ENCODE measurements around the gene HEY2.
A peak's percentile ranks its signal among the peaks of the same experiment; 100 is the strongest.
"Not testable (repeated sequence)": the region's sequence is repeated elsewhere in the genome, so short reads cannot be mapped to it uniquely, and the experiment has no call there.

HEY2 gene

GRCh38 chr6:125797120-125797885 lies 47.9 kb downstream of the HEY2 start:
- no peak for DNase-seq

- no peak for DNase-seq
These were observed 48.5 kb downstream of the HEY2 start for GRCh38 chr6:125797886-125798444.

DNA sequence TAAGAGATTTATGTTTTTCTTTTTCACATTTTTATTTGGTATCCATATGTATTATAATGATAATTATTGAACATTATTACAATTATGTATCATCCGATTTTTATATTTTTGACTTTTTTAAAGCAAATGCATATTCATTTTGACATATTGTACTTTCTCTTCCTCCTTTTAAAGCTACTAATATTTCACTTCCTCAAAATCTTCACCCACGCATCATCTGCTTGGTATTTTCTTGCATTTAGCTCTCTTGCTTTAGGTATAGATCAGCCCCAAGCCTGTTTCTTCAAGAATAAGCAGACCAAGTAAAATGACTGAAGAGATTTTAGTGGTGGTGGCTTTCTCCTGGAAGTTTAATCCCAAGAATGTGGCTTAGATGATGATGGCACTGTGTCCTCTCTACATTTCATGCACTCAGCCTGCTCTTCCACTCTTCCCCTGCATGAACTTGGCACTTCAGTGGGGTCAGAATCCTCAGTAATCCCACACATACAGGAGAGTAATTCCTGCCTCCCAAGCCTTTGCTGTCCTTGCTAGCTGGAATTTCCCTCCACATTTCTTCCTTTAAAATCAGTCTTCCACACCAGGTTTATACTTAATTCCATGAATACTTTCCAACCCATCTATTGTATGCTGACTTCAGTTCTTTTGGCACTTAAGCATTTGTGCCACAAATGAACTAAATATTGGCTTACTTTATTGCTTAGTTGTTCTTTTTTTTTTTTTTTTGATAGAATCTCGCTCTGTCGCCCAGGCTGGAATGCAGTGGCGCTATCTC lies 49.5 kb downstream of the HEY2 start:
- peak in 1 of 2 donors; percentile 44 for DNase-seq

GRCh38 chr6:125802383-125802782 lies 53.0 kb downstream of the HEY2 start:
- no peak for DNase-seq

DNA sequence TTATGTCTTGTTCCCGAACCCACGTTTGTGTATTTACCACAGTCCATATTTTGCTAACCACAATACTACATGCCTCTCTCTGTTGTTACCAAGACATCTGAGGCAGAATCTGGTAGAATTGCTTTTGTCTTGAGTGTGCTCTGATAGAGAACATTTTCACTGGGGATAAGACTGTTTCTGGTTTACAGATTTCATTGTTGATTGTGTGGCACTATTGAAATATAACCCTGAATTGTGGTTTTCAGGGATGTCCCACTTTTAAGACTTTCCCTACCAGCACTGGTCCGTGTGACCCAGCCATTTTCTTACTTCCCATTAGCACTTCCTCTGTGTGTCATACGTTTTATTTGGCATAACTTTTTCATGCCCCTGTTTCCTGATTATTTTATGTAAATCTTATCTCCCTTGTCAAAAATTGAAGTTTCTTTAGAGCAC lies 53.5 kb downstream of the HEY2 start:
- no peak for DNase-seq

DNA sequence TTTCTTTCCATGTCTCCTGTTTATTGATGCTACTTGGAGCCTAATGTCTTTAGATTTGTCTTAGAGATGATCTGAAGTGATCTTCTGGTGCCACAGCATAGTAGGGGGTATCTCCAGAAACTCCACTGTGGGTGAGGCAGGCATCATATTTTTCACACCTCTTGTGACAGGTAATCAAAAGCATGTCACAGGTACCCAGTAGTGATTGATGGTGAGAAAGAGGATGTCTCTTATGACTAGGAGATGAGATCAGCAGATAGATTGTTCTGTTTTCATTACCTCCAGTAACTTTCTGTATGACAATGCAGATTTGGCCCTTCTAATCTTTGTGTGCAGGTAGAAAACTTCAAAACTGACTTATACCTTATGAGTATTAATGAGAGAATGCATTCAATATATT lies 54.8 kb downstream of the HEY2 start:
- DNase-seq, result no peak

DNA sequence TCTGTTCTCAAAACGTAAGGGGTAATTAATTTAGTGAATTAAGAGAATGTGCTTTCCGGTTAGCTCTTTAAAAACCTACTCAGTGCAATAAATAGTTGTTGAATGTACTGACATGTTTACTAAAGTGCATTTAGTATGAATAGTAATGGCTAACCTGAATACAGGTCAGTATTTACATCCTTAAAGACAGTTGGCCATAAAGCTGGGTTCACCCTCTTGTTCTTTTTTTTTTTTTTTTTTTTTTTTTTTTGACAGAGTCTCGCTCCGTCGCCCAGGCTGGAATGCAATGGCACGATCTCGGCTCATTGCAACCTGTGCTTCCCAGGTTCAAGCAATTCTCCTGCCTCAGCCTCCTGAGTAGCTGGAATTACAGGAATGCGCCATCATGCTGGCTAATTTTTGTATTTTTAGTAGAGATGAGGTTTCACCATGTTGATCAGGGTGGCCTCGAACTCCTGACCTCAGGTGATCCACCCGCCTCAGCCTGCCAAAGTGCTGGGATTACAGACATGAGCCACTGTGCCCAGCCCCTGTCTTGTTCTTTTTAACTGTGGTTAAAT lies 55.5 kb downstream of the HEY2 start:
- not testable (repeated sequence) for DNase-seq

GRCh38 chr6:125806813-125807212 lies 57.4 kb downstream of the HEY2 start:
- no peak for DNase-seq

DNA sequence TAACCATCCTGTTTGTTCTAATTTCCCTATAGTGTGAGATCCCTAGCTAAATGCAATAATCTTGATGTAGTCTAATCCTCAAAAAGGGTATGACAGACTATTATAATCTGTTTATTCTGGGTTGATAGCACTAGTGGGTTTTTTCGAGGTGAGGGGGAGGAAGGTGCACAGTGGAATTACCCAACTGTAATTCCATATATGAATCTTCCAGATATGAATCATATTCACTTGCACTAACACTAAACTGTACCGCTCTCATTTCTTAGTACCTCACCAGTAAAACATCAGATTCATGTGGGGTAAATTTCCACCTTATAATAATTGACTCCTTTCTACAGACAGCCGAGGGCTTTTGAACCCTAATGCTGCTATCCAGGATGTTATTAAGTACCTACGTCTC lies 57.9 kb downstream of the HEY2 start:
- DNase-seq, result no peak

DNA sequence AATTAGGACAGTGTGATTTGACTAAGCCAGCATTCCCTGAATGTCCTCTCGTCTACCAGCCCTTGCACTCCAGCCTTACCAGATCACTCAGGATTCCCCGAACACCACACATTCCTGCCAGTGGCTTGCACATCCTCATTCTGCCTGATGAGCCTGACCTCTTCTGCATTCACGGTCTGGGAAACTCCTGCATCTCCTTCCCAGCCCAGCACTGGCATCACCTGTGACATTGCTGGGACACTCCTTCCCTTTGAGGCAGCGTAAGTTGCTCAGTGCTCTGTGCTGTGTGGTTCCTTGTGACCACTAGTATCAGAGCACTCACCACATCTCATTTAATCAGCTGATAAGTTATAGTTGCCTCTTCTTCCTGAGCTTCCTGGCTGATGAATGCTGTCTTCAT lies 58.6 kb downstream of the HEY2 start:
- peak in 1 of 2 donors; percentile 19 for DNase-seq

DNA sequence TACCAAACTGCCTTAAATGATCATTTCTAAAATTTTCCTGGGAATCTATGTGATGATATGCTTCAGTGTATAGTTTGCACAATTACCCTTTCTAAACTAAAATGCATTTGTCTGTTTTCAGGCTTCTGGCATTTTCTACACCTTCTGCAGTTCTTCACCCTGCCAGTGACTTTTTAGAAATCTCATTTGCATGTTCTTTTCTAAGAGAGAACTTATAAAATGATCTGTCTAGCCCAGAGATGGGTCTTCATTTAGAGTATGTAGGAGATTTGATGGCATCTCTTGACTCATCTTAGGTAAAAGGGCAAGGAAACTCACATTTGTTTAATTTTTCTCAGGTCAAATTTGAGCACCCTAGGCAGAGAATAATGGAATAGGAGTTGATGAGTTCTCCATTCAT lies 59.2 kb downstream of the HEY2 start:
- DNase-seq, result no peak

DNA sequence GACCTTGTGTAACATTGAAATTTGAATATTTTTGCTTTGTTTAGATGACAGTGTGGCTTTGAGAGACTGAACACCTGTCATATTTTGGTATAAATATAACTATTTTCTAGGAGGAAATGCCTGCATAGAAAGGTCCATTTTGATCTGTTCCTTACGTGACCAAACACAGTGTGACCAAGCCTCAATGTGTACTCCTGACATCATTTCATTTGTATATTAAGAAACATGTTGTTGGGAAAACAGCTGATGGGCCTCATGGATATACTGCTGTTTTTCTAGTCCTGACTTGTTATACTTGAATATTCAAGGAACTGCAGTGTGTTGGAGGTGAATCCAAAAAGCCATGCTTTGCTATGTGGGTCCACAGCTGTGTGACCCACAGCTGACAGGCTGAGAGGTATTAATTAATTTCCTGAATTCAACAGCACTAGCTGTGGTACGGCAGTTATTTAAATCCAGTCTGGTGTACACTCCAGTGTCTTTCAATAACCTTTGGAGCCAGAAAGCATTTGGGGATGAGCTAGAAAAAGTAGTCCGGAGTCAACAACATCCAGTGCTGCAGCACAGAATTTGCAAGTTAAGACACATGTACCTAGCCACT lies 60.2 kb downstream of the HEY2 start:
- DNase-seq, result no peak

GRCh38 chr6:125810445-125810844 lies 61.0 kb downstream of the HEY2 start:
- no peak for DNase-seq
